ENCODE results near the gene RAB15. TPM values are rescaled to one million over a fixed set of nuclear protein-coding genes. Genes with fewer than 3 reads are reported as not detected.

The RAB15 gene
- total RNA-seq, 6 experiments from 2014 or later, result 6.5 to 13.8 (median 9.0) TPM

- Histone ChIP-seq H3K27me3 (no peaks in the 10 kb centered on the region), H3K36me3 (no peaks in the 10 kb centered on the region), H3K9me3 (no peaks in the 10 kb centered on the region), H3K27ac (no peak overlapping the region), H3K4me3 (no peak overlapping the region), H3K4me1 (peaks cover 0 to 7% (median 0%) of the 10 kb centered on the region in 4 donors)
- ATAC-seq (no peak), DNase-seq (no peak)
- WGBS (ENCODE audit: insufficient coverage, low coverage, low lambda C conversion rate, missing lambda C conversion rate), result 96% methylated on average over 4 of the region's 6 CpGs
- TF ChIP-seq CTCF (IDR thresholded peaks at IDR 0.05) (no peak), POLR2A (IDR thresholded peaks at IDR 0.05) (no peak)
- intact Hi-C loops (cut with DNase I), result no loop called here
Observed at GRCh38 chr14:65000898-65001591, 28.9 kb upstream of the RAB15 start.

GRCh38 chr14:64998455-64998931 is 26.4 kb upstream of the RAB15 start:
- Histone ChIP-seq H3K4me3 (no peak overlapping the region), H3K27ac (no peak overlapping the region), H3K9me3 (no peaks in the 10 kb centered on the region), H3K27me3 (no peaks in the 10 kb centered on the region), H3K36me3 (no peaks in the 10 kb centered on the region), H3K4me1 (peaks cover 0 to 7% (median 0%) of the 10 kb centered on the region in 4 donors)
- no peak for DNase-seq
- ATAC-seq, result no peak
- intact Hi-C loops (cut with DNase I), result no loop called here
- TF ChIP-seq POLR2A (IDR thresholded peaks at IDR 0.05) (no peak), CTCF (IDR thresholded peaks at IDR 0.05) (no peak)

- no peak overlapping the region for H3K27ac ChIP-seq
- ATAC-seq (no peak), DNase-seq (no peak)
- TF ChIP-seq CTCF (IDR thresholded peaks at IDR 0.05), result no peak
- no peak for TF ChIP-seq POLR2A (IDR thresholded peaks at IDR 0.05)
- peaks cover 0 to 17% (median 0%) of the 10 kb centered on the region in 4 donors for H3K4me1 ChIP-seq
- intact Hi-C loops (cut with DNase I), result no loop called here
- no peaks in the 10 kb centered on the region for H3K27me3 ChIP-seq
- no peaks in the 10 kb centered on the region for H3K9me3 ChIP-seq
- H3K36me3 ChIP-seq, result no peaks in the 10 kb centered on the region
- no peak overlapping the region for H3K4me3 ChIP-seq
- WGBS (ENCODE audit: insufficient coverage, low coverage, low lambda C conversion rate, missing lambda C conversion rate), result 78% methylated on average over 7 of the region's 7 CpGs
Observed at GRCh38 chr14:64997108-64997794, 25.1 kb upstream of the RAB15 start.

GRCh38 chr14:64995291-64995690 is 23.2 kb upstream of the RAB15 start:
- Histone ChIP-seq H3K4me3 (no peak overlapping the region), H3K9me3 (no peaks in the 10 kb centered on the region), H3K4me1 (peaks cover 0 to 31% (median 2%) of the 10 kb centered on the region in 4 donors), H3K27me3 (no peaks in the 10 kb centered on the region), H3K36me3 (no peaks in the 10 kb centered on the region), H3K27ac (no peak overlapping the region)
- no peak for DNase-seq
- 90% methylated on average over 3 of the region's 3 CpGs for WGBS (ENCODE audit: insufficient coverage, low coverage, low lambda C conversion rate, missing lambda C conversion rate)
- ATAC-seq, result no peak
- intact Hi-C loops (cut with DNase I), result no loop called here
- TF ChIP-seq CTCF (IDR thresholded peaks at IDR 0.05), result no peak
- no peak for TF ChIP-seq POLR2A (IDR thresholded peaks at IDR 0.05)
